HepG2 (cell line): ENCODE data around the gene TBC1D24. TPM values are rescaled to one million over a fixed set of nuclear protein-coding genes. Genes with fewer than 3 reads are reported as not detected.

Experiments
- ATAC-seq: fragments of 200-7000 bp; cut with Tn5 transposase; 3 replicates; pipeline ENCODE4 v1.9.1; 2020; ENCODE audit warnings: mild to moderate bottlenecking, moderate library complexity
- BruUV-seq: library from RNA; stranded (reverse); fragments of 400-500 nt; replicated peaks from 2 replicates; lab custom pipeline; 2021; lab: Mats Ljungman, UMichigan
- CTCF ChIA-PET: fragments of 300-600 bp; formaldehyde crosslinking; extraction: SDS; loops from one replicate; lab custom pipeline; 2021; ENCODE audit warnings: low total read pairs, inconsistent platforms, low intra/inter-chr PET ratio; lab: Yijun Ruan, JAX
- POLR2A ChIA-PET: fragments of 350-600 bp; sonication (Branson Sonifier 250); formaldehyde crosslinking; loops from one replicate; lab custom pipeline; 2020; ENCODE audit warnings: antibody characterized with exemption, inconsistent platforms; lab: Yijun Ruan, JAX
- DNase-seq: peaks from one replicate; pipeline ENCODE4 v3.0.0-alpha.2; 2015; ENCODE audit warnings: low spot score
- FAIRE-seq: peaks from 3 replicates; lab custom pipeline; 2011; peaks lifted over from hg19 to GRCh38; lab: Jason Lieb, UNC
- H2AFZ ChIP-seq: one replicate; pipeline ENCODE4 v1.6.1; 2011; ENCODE audit warnings: low read length, inconsistent platforms
- H3K27ac ChIP-seq: fragments of 300-600 bp; 3 replicates; pipeline ENCODE4 v1.8.0; 2011; ENCODE audit warnings: mixed run types, mild to moderate bottlenecking, mixed read lengths, low read length, inconsistent platforms; ENCODE audit not compliant: insufficient read depth; ENCODE audit errors: extremely low read length
- H3K27me3 ChIP-seq, 2 experiments: fragments of 200-600 bp in 1 of 2; 2 replicates in 1 of 2; 3 replicates in 1 of 2; pipeline versions ENCODE4 v1.6.0 to v1.8.0; 2011; ENCODE audit warnings: low read length in 2 of 2, mild to moderate bottlenecking in 2 of 2, moderate library complexity in 2 of 2, inconsistent platforms in 1 of 2; ENCODE audit not compliant: insufficient read depth in 2 of 2, control insufficient read depth in 1 of 2
- H3K36me3 ChIP-seq, 2 experiments: fragments of 200-600 bp in 1 of 2; replicated peaks in 1 of 2; 2 replicates in 1 of 2; 3 replicates in 1 of 2; pipeline versions ENCODE4 v1.5.1 to v1.8.0; 2011; ENCODE audit warnings: low read length in 2 of 2, inconsistent platforms in 1 of 2; ENCODE audit not compliant: insufficient read depth in 2 of 2, control insufficient read depth in 1 of 2
- H3K4me1 ChIP-seq: 2 replicates; pipeline ENCODE4 v1.5.1; 2012; ENCODE audit warnings: low read length, inconsistent platforms; ENCODE audit not compliant: insufficient read depth
- H3K4me2 ChIP-seq: 2 replicates; pipeline ENCODE4 v1.6.0; 2011; ENCODE audit warnings: low read depth, low read length, inconsistent platforms
- H3K4me3 ChIP-seq, 3 experiments: fragments of 200-600 bp in 1 of 3; sonication (generic), shearing (Covaris generic) in 1 of 3; replicated peaks in 1 of 3; 2 replicates each; pipeline ENCODE4 v1.5.1; 2011 to 2016; ENCODE audit warnings: low read length in 3 of 3, inconsistent platforms in 2 of 3, low read depth in 2 of 3, mild to moderate bottlenecking in 2 of 3, control low read depth in 1 of 3, mixed read lengths in 1 of 3; ENCODE audit not compliant: insufficient read depth in 1 of 3
- H3K79me2 ChIP-seq: one replicate; pipeline ENCODE4 v1.6.1; 2011; ENCODE audit warnings: low read length, inconsistent platforms; ENCODE audit not compliant: insufficient read depth
- H3K9ac ChIP-seq: 2 replicates; pipeline ENCODE4 v1.6.0; 2011; ENCODE audit warnings: mild to moderate bottlenecking, low read depth, low read length, inconsistent platforms; ENCODE audit not compliant: insufficient read depth
- H3K9me3 ChIP-seq: 2 replicates; pipeline ENCODE4 v1.5.1; 2012; ENCODE audit warnings: mild to moderate bottlenecking, low read length
- H4K20me1 ChIP-seq: 2 replicates; pipeline ENCODE4 v1.6.0; 2011; ENCODE audit warnings: inconsistent platforms, mild to moderate bottlenecking, low read length, moderate library complexity; ENCODE audit not compliant: insufficient read depth
- AGO2 ChIP-seq: fragments of 200-400 bp; formaldehyde crosslinking; optimal IDR thresholded peaks from 2 replicates; pipeline ENCODE3; 2017; ENCODE audit warnings: mild to moderate bottlenecking, low read depth, low read length, moderate library complexity
- ELF1 ChIP-seq: sonication (generic); formaldehyde crosslinking; IDR thresholded peaks from 2 replicates; pipeline ENCODE4 v1.4.0; 2020; ENCODE audit warnings: missing genetic modification reagents
- HOXA7 ChIP-seq: sonication (generic); formaldehyde crosslinking; IDR thresholded peaks from 2 replicates; pipeline ENCODE4 v1.8.1; 2022; ENCODE audit warnings: mild to moderate bottlenecking, missing genetic modification reagents, moderate library complexity
- JUN ChIP-seq: sonication (generic); formaldehyde crosslinking; IDR thresholded peaks from 2 replicates; pipeline ENCODE4 v1.4.0; 2020; ENCODE audit warnings: mild to moderate bottlenecking, missing genetic modification reagents
- RBFOX2 ChIP-seq: fragments of 200-400 bp; formaldehyde crosslinking; IDR thresholded peaks from 2 replicates; pipeline ENCODE4 v1.6.1; 2017; ENCODE audit warnings: low read depth, mild to moderate bottlenecking, low read length
- ZC3H4 ChIP-seq: sonication (generic); formaldehyde crosslinking; IDR thresholded peaks from 2 replicates; pipeline ENCODE4 v1.4.0; 2020; ENCODE audit warnings: missing genetic modification reagents, borderline replicate concordance
- WGBS: methylation state at CpG from one replicate; pipeline ENCODE4 v1.1.6; 2017; ENCODE audit warnings: low lambda C conversion rate; 5-methylcytosine and 5-hydroxymethylcytosine counted together
- in situ Hi-C: cut with HindIII; loops from 2 replicates; pipeline ENCODE4 v1.10.0; 2017; ENCODE audit warnings: low pct_unique_long_range_greater_than_20kb; ENCODE audit not compliant: extremely low pct_ligation_motif_present
- intact Hi-C: fragments of 100-400 bp; cut with micrococcal nuclease; formaldehyde crosslinking; loops from one replicate; pipeline ENCODE4 v1.10.0; 2022; ENCODE audit not compliant: unreplicated experiment
- polyA plus RNA-seq, 8 experiments: library from polyadenylated mRNA; depleted of rRNA in 3 of 8; stranded (reverse) in 7 of 8; unstranded in 1 of 8; fragments of >200 nt; fragmentation: Illumina TruSeq in 4 of 8; extraction: Trizol in 4 of 8; gene quantifications; 2 replicates each; pipeline versions ENCODE4 v1.2.1 to v1.2.3, GENCODE V29; 2011 to 2016; ENCODE audit warnings: low read depth in 4 of 8, missing spikeins in 1 of 8, mixed read lengths in 1 of 8; ENCODE audit not compliant: insufficient read depth in 1 of 8
- total RNA-seq, 5 experiments: library from RNA; depleted of rRNA; stranded (reverse); fragments of >200 nt; fragmentation: Illumina TruSeq; extraction: Trizol; gene quantifications; 2 replicates each; pipeline ENCODE4 v1.2.3, GENCODE V29; 2016; ENCODE audit warnings: low read depth in 1 of 5
- TF ChIP-seq, protein P1 (sequence below): sonication (generic); formaldehyde crosslinking; IDR thresholded peaks from 2 replicates; pipeline ENCODE4 v1.8.1; 2022; ENCODE audit warnings: mild to moderate bottlenecking, missing genetic modification reagents

TBC1D24 gene
- total and polyA plus RNA-seq, 2 of the 13 experiments (the other 11 are each of a cell fraction or from before 2014, with no cell fraction given) = 7.7 to 13.7 TPM

DNA sequence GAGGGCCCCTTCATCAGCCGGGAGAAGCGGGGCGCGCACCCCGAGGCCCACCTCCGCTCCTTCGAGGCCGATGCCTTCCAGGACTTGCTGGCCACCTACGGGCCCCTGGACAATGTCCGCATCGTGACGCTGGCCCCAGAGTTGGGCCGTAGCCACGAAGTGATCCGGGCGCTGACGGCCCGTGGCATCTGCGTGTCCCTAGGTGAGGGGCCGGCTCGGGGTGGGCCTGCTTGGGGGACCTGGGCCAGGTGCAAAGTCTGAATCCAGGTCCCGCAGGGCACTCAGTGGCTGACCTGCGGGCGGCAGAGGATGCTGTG is 52.8 kb downstream of the TBC1D24 start:
- peak; percentile 57 for TF ChIP-seq RBFOX2
- no peak for TF ChIP-seq ELF1 (CRISPR knock-in tag)
- TF ChIP-seq HOXA7 (CRISPR knock-in tag) = no peak
- peak; percentile 22 for TF ChIP-seq AGO2
- no peak for TF ChIP-seq ZC3H4
- TF ChIP-seq, all 625 proteins: peak for 2
- no TSS peak for BruUV-seq
- Histone ChIP-seq H3K36me3 (peaks cover 12 to 46% of the 10 kb centered on the region in 2 experiments), H3K4me3 (no peak overlapping the region), H2AFZ (no peak overlapping the region), H3K9me3 (no peaks in the 10 kb centered on the region), H4K20me1 (no peaks in the 10 kb centered on the region), H3K4me1 (peaks cover 61% of the 10 kb centered on the region), H3K79me2 (peaks cover 26% of the 10 kb centered on the region), H3K27me3 (no peaks in the 10 kb centered on the region), H3K4me2 (no peak overlapping the region), H3K27ac (peak overlapping the region; percentile 47), H3K9ac (no peak overlapping the region)
- POLR2A ChIA-PET = no interaction called here
- ATAC-seq (no peak), DNase-seq (no peak), FAIRE-seq (no peak)
- intact Hi-C loops (no loop called here), in situ Hi-C loops (no loop called here)
- CTCF ChIA-PET = no interaction called here
- 100% methylated on average over 7 of the region's 24 CpGs for WGBS

DNA sequence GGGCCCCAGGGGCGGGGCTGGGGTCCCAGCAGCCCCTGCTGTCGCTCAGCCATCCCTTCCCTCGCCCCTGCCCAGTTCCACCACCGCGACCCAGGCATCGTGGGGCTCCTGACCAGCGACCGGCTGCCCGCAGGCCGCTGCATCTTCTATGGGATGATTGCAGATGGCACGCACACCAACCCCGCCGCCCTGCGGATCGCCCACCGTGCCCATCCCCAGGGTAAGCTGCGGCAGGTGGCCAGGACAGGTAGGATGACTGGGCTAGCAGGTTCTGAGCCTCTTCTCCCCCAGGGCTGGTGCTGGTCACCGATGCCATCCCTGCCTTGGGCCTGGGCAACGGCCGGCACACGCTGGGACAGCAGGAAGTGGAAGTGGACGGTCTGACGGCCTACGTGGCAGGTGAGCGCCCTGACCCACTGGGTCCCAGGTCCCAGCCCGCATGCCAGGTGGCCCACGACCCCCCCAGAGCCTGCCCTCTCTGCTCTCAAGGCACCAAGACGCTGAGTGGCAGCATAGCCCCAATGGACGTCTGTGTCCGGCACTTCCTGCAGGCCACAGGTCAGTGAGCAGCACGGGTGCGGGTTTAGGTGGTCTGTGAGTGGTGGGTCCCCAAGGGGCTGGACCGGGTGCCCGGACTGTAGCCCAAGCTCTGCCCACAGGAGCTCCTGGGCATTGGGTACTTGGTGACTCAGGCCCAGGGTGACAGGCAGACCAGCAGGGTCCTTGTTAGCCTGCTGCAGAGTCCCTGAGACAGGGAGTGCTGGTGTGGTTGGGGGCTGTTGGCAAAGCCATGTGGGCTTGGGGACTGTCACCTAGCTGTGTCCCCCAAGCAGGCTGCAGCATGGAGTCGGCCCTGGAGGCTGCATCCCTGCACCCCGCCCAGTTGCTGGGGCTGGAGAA is 53.5 kb downstream of the TBC1D24 start:
- peaks cover 12 to 43% of the 10 kb centered on the region in 2 experiments for H3K36me3 ChIP-seq
- H4K20me1 ChIP-seq = no peaks in the 10 kb centered on the region
- no TSS peak for BruUV-seq
- in situ Hi-C loops = no loop called here
- no peaks in the 10 kb centered on the region for H3K27me3 ChIP-seq
- CTCF ChIA-PET = no interaction called here
- peaks cover 58% of the 10 kb centered on the region for H3K4me1 ChIP-seq
- POLR2A ChIA-PET = no interaction called here
- no peak overlapping the region for H3K9ac ChIP-seq
- TF ChIP-seq RBFOX2 (peak; percentile 73), AGO2 (peak; percentile 78), JUN (CRISPR knock-in tag) (no peak)
- TF ChIP-seq, protein P1, sequence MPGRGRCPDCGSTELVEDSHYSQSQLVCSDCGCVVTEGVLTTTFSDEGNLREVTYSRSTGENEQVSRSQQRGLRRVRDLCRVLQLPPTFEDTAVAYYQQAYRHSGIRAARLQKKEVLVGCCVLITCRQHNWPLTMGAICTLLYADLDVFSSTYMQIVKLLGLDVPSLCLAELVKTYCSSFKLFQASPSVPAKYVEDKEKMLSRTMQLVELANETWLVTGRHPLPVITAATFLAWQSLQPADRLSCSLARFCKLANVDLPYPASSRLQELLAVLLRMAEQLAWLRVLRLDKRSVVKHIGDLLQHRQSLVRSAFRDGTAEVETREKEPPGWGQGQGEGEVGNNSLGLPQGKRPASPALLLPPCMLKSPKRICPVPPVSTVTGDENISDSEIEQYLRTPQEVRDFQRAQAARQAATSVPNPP = no peak
- H3K4me3 ChIP-seq = no peak overlapping the region
- no peak overlapping the region for H2AFZ ChIP-seq
- peaks cover 21% of the 10 kb centered on the region for H3K79me2 ChIP-seq
- peak overlapping the region; percentile 30 for H3K27ac ChIP-seq
- no peaks in the 10 kb centered on the region for H3K9me3 ChIP-seq
- H3K4me2 ChIP-seq = no peak overlapping the region
- intact Hi-C loops = no loop called here
- FAIRE-seq = no peak
- 100% methylated on average over 2 of the region's 36 CpGs for WGBS
- no peak for DNase-seq
- no peak for ATAC-seq
